22Rv1 (cell line): ENCODE data around the gene MACROH2A2.
"Not testable (repeated sequence)": the region's sequence is repeated elsewhere in the genome, so short reads cannot be mapped to it uniquely, and the experiment has no call there.

Experiments
- CTCF ChIP-seq: fragments of 450-650 bp; IDR thresholded peaks from 2 replicates; pipeline ENCODE4 v1.5.1; 2017; ENCODE audit warnings: mild to moderate bottlenecking
- ZFX ChIP-seq: fragments of 450-650 bp; IDR thresholded peaks from 2 replicates; pipeline ENCODE4 v1.6.1; 2017; ENCODE audit warnings: antibody characterized with exemption, borderline replicate concordance

- TF ChIP-seq CTCF, ZFX: not testable (repeated sequence)
These were observed 70.5 kb downstream of the MACROH2A2 start for GRCh38 chr10:70123166-70123565.
